ENCODE measurements around the gene MARS1.

Gene MARS1

GRCh38 chr12:57520053-57520818 is 32.4 kb downstream of the MARS1 start, which contains the start of gene DDIT3 (continued):
- TF ChIP-seq, protein P1, sequence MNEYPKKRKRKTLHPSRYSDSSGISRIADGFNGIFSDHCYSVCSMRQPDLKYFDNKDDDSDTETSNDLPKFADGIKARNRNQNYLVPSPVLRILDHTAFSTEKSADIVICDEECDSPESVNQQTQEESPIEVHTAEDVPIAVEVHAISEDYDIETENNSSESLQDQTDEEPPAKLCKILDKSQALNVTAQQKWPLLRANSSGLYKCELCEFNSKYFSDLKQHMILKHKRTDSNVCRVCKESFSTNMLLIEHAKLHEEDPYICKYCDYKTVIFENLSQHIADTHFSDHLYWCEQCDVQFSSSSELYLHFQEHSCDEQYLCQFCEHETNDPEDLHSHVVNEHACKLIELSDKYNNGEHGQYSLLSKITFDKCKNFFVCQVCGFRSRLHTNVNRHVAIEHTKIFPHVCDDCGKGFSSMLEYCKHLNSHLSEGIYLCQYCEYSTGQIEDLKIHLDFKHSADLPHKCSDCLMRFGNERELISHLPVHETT (tag by site-specific recombination; IDR thresholded peaks at IDR 0.05), result no peak
- TF ChIP-seq KLF16 (tag by site-specific recombination; IDR thresholded peaks at IDR 0.05) (peak; percentile 91), ZNF214 (tag by site-specific recombination; IDR thresholded peaks at IDR 0.05; ENCODE audit: borderline replicate concordance) (no peak), ZNF266 (tag by site-specific recombination; IDR thresholded peaks at IDR 0.05; ENCODE audit: low read depth) (no peak), ZNF548 (tag by site-specific recombination; IDR thresholded peaks at IDR 0.05) (no peak), ZBTB8A (tag by site-specific recombination; IDR thresholded peaks at IDR 0.05) (no peak; the same call in 1 of the 2 replicates), ATF2 (tag by site-specific recombination; IDR thresholded peaks at IDR 0.05; ENCODE audit: low read depth) (0 out of 2 replicates have a peak, but pooled peaks have one; percentile 27), ZNF560 (tag by site-specific recombination; IDR thresholded peaks at IDR 0.05; ENCODE audit: borderline replicate concordance) (no peak), ZNF645 (tag by site-specific recombination; IDR thresholded peaks at IDR 0.05) (no peak), ZNF223 (tag by site-specific recombination; IDR thresholded peaks at IDR 0.05) (no peak), ZBTB48 (tag by site-specific recombination; IDR thresholded peaks at IDR 0.05) (peak; percentile 100), BCL6B (tag by site-specific recombination; IDR thresholded peaks at IDR 0.05) (no peak), ZNF18 (tag by site-specific recombination; IDR thresholded peaks at IDR 0.05) (no peak), EGR2 (tag by site-specific recombination; IDR thresholded peaks at IDR 0.05; ENCODE audit: low read depth) (peak; percentile 42; the same call in 1 of the 2 replicates), OSR2 (tag by site-specific recombination; IDR thresholded peaks at IDR 0.05) (no peak), PRDM2 (tag by site-specific recombination; IDR thresholded peaks at IDR 0.05; ENCODE audit: borderline replicate concordance) (no peak), ZNF10 (tag by site-specific recombination; IDR thresholded peaks at IDR 0.05) (no peak), ZNF558 (tag by site-specific recombination; IDR thresholded peaks at IDR 0.05) (no peak; the same call in 1 of the 2 replicates), ZNF114 (tag by site-specific recombination; IDR thresholded peaks at IDR 0.05) (no peak), ZNF654 (tag by site-specific recombination; IDR thresholded peaks at IDR 0.05; ENCODE audit: low read depth) (no peak), GLI4 (tag by site-specific recombination; IDR thresholded peaks at IDR 0.05) (no peak)
- TF ChIP-seq, protein P2, sequence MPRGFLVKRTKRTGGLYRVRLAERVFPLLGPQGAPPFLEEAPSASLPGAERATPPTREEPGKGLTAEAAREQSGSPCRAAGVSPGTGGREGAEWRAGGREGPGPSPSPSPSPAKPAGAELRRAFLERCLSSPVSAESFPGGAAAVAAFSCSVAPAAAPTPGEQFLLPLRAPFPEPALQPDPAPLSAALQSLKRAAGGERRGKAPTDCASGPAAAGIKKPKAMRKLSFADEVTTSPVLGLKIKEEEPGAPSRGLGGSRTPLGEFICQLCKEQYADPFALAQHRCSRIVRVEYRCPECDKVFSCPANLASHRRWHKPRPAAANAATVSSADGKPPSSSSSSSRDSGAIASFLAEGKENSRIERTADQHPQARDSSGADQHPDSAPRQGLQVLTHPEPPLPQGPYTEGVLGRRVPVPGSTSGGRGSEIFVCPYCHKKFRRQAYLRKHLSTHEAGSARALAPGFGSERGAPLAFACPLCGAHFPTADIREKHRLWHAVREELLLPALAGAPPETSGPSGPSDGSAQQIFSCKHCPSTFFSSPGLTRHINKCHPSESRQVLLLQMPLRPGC (tag by site-specific recombination; IDR thresholded peaks at IDR 0.05), result 0 out of 2 replicates have a peak, but pooled peaks have one; percentile 43
